GM18868 (cell line): ENCODE data around the gene MOSPD3.

Source experiments
- ATAC-seq: cut with Tn5 transposase; IDR thresholded peaks from one replicate; pipeline ENCODE4 v1.9.1; 2021; ENCODE audit warnings: mild to moderate bottlenecking, moderate library complexity; ENCODE audit not compliant: unreplicated experiment

The MOSPD3 gene

GRCh38 chr7:100575206-100575631 lies 37.1 kb upstream of the MOSPD3 start:
- ATAC-seq: no peak

DNA sequence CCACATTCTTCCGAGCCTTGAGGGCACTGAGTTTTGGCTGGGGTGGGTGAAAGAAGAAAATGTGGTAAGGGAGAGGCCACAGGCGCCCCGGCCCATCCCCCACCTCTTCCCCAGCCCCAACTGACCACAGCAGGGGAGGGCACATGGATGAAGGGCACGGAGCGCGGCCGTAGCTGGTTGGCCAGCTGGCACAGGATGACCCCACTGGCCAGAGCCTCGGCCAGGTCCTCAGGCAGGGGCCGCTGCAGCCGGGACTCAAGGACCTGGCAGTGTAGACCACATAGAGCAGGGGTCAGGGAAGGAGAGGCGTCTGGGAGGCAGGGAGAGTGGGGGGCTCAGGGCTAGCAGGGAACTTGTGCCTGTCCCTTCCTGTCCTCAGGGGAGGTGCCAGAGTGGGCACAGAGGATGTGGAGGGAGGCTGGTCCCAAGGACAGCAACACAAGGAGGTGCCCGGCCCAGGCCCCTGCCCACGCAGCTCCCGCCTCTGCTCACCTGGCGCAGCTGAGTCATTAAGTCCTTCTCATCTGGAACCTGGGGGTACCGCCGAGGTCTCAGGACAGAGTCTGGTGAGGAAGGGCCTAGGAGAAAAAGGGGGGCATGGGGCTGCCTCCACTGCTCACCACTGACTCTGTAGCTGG lies 36.5 kb upstream of the MOSPD3 start:
- ATAC-seq: no peak

- ATAC-seq: no peak
These were observed 35.9 kb upstream of the MOSPD3 start for GRCh38 chr7:100576384-100576993.

DNA sequence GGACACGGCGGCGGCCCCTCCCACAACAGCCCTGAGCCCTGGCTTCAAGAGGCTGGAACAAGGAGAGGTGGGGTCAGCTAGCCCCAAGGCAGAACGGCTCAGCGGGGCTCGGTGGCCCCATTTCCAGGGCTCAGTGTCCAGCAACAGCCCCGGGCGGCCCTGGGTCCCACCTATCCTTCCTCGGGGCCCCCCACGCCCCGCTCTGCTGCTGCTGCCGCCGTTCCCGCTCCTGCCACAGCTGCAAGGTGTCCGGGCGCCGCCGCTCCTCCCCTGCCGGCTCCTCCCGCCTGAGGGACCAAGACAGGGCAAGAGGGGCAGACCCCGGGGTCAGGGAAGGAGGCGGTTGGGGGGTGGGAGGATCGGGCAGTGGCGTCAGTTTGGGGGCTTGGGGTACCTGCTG lies 35.2 kb upstream of the MOSPD3 start:
- no peak for ATAC-seq

- ATAC-seq: no peak
These were observed 34.8 kb upstream of the MOSPD3 start for GRCh38 chr7:100577507-100577906.

- no peak for ATAC-seq
These were observed 33.8 kb upstream of the MOSPD3 start for GRCh38 chr7:100578246-100579183.

GRCh38 chr7:100580466-100581283 lies 31.7 kb upstream of the MOSPD3 start:
- ATAC-seq: no peak

- no peak for ATAC-seq
These were observed 30.2 kb upstream of the MOSPD3 start for GRCh38 chr7:100582041-100582579.

- no peak for ATAC-seq
These were observed 29.7 kb upstream of the MOSPD3 start for GRCh38 chr7:100582650-100583049.

- no peak for ATAC-seq
These were observed 28.9 kb upstream of the MOSPD3 start for GRCh38 chr7:100583132-100584053.

GRCh38 chr7:100584054-100584682 lies 28.2 kb upstream of the MOSPD3 start:
- ATAC-seq: no peak

- no peak for ATAC-seq
These were observed 27.4 kb upstream of the MOSPD3 start for GRCh38 chr7:100584683-100585510.

DNA sequence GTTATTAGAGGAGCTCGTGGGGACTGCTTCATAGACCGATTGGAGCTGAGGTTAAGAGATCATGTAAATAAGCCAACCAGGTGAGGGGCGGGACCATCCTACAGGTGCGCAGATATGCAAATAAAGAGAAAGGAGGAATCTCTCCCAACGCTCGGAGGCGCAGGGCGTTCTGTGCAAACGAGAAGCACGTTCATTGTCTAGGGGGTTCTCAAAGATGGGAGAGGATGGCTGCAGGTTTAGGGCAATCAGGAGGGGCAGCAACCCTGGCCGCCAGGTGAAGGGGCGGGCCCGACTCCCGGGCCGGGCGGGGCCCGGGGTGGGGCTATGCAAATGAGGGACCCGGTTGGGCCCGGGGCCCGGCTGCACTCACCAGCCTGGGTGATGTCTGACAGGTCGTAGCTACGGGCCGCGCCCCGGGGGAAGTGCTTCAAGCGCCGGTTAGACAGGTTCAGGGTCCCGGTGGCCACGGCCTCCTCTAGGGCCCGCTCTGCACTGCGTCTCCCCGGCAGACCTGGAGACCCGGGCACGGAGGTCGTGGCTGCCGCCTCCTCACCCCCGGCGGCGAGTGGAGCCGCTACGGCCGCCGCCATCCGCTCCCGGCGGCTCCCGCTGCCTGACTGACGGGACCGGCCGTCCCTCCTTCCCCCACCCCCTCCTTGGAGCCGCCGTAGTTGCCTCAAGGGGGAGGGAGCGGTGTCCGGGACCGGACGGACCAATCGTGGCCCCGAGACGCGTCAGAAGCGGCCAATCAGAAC lies 26.7 kb upstream of the MOSPD3 start, which contains the start of gene LRCH4:
Gene LRCH4 (minus strand): TSS at position 619 of the 755 bp plus-strand sequence. CDS start 29 bp downstream, at position 590.
- peak; percentile 19 for ATAC-seq

- peak; percentile 90 for ATAC-seq
These were observed 25.9 kb upstream of the MOSPD3 start, which contains the start of gene FBXO24 for GRCh38 chr7:100586266-100587025. Gene FBXO24, plus strand, starts transcription at chr7:100586328. Its CDS starts 298 bp downstream, at chr7:100586626.

DNA sequence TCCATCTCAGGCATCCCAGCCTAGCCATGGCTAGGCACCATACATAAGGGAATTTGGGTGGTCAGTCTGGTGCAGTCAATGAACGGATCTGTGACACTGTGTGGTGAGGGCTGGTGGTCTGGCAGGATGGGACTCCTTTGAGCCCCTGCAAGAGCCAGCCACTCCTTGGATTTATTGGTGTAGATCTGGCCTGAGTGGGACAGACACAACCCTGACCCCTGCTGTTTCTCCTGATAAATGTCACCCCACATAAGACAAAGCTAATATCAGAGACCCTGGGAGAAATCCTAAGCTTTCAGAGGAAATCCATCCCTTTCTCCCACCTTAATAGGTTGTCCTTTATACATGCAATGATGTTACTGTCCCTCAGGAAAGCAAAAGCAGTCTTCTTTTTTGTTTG lies 23.9 kb upstream of the MOSPD3 start:
- no peak for ATAC-seq

DNA sequence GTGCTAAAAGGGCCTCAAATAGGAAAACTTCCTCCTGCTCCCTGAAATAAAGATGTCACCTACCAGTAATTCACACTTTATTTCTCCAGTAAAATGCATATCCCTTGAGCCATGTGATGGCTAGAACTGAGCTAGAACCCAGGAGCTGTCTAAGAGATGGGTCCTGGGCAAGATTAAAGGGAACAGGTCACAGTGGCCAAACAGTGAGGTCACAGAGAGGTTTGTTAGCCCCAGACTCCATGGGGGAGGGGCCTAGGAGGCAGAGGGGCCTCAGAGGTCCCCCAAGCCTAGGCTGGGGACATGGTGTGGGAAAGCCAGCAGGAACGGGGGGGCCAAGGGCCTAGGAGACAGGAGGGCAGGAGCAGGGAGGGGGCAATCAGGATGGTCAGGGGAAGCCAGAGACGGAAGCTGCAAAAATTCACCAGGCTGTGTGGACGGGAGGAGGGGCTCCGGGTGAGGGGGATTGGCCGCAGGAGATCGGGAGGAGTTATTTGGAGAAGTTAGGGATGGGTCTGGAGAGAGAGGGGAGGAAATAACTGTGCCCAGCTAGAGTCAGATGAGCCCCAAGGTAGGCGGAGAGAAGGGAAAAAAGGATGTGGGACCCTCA lies 22.9 kb upstream of the MOSPD3 start:
- ATAC-seq: no peak
